Psoas muscle (tissue), 8 donors: Measurements from ENCODE around the gene IFNK. TPM values are rescaled to one million over a fixed set of nuclear protein-coding genes. Genes with fewer than 3 reads are reported as not detected.
A peak's percentile ranks its signal among the peaks of the same experiment; 100 is the strongest.

ENCODE experiments used
- ATAC-seq, 4 donors: fragments of 200-7000 bp; cut with Tn5 transposase; one replicate each; pipeline ENCODE4 v1.9.1; 2020; ENCODE audit warnings: moderate library complexity in 3 of 4, mild to moderate bottlenecking in 2 of 4
- DNase-seq, 2 donors: peaks; one replicate each; pipeline ENCODE4 v3.0.0-alpha.2; 2020
- H3K27ac ChIP-seq: fragments of 200-600 bp; one replicate; pipeline ENCODE4 v1.8.0; 2022
- H3K27me3 ChIP-seq, 3 donors: fragments of 200-600 bp in 1 of 3; one replicate each; pipeline versions ENCODE4 v1.6.1 to v1.8.0; 2013 to 2022; ENCODE audit warnings: low read length in 2 of 3, mild to moderate bottlenecking in 2 of 3, moderate library complexity in 1 of 3; ENCODE audit not compliant: insufficient read depth in 3 of 3
- H3K36me3 ChIP-seq, 2 donors: fragments of 200-600 bp in 1 of 2; one replicate each; pipeline versions ENCODE4 v1.6.1 to v1.8.0; 2013 to 2022; ENCODE audit warnings: low read depth in 1 of 2, mild to moderate bottlenecking in 1 of 2, moderate library complexity in 1 of 2; ENCODE audit not compliant: insufficient read depth in 1 of 2
- H3K4me1 ChIP-seq: fragments of 200-600 bp; one replicate; pipeline ENCODE4 v1.8.0; 2022
- H3K4me3 ChIP-seq: fragments of 200-600 bp; one replicate; pipeline ENCODE4 v1.8.0; 2022; ENCODE audit warnings: mild to moderate bottlenecking
- H3K9me3 ChIP-seq: fragments of 200-600 bp; one replicate; pipeline ENCODE4 v1.8.0; 2022
- WGBS, 3 donors: extraction: QIAGEN DNeasy Blood & Tissue Kit; methylation state at CpG; one replicate each; pipeline versions ENCODE4 v1.1.6 to v1.1.7; 2013; 5-methylcytosine and 5-hydroxymethylcytosine counted together
- intact Hi-C, 2 donors: fragments of 100-400 bp; cut with DNase I; formaldehyde crosslinking; loops; one replicate each; pipeline versions ENCODE4 v1.11.0 to v1.14.2; 2022
- polyA plus RNA-seq, 3 donors: library from polyadenylated mRNA; stranded (reverse); fragments of 200-250 nt; gene quantifications; one replicate each; pipeline ENCODE4 v1.2.3, GENCODE V29; 2013
- total RNA-seq, 4 donors: library from RNA; stranded (reverse); fragmentation: NEBNext Ultra II Directional in 2 of 4; extraction: Animal tissue kit (Norgen Biotek cat#: 25700) in 2 of 4; gene quantifications; one replicate each; pipeline versions ENCODE4 v1.2.1 to v1.2.4, GENCODE V29; 2021 to 2023
- TF ChIP-seq, protein P1 (sequence below): fragments of 200-600 bp; IDR thresholded peaks from one replicate; pipeline ENCODE4 v1.8.0; 2022; ENCODE audit warnings: antibody characterized with exemption
- donor health status: healthy with polysubstance abuse.
- donor health status: DM: no; HTN: no; CAD: no; lungs with moderate emphysema.
- donor health status: Bipolar disorder and iron deficiency.
- donor health status: healthy.
- donor health status: DM: yes; HTN: yes; CAD: no.
- donor health status: DM: no; HTN: no; CAD: no.
- donor health status: DM: no; HTN: no; CAD: no.
- donor health status: DM: yes; HTN: yes; CAD: no.

IFNK gene
- total and polyA plus RNA-seq, 7 donors: not detected

DNA sequence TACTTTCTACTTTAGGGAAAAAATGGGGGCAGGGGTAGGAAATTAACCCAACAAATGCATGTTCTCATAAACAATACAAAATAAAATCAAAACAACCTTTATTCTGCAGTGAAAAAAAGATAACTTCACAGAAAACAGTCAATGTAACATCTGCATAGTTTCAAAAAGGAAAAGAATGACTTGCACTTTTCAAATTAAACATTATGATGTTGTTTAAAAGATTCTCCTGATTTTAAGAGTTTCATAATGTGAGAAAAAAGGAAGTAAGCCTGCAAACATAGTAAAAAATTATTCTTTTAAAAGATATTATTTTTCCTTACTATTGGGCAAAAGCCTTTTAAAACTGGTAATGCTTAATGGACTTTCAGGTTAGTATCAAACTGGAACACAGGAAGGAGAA is 41.6 kb downstream of the IFNK start:
- TF ChIP-seq, protein P1, sequence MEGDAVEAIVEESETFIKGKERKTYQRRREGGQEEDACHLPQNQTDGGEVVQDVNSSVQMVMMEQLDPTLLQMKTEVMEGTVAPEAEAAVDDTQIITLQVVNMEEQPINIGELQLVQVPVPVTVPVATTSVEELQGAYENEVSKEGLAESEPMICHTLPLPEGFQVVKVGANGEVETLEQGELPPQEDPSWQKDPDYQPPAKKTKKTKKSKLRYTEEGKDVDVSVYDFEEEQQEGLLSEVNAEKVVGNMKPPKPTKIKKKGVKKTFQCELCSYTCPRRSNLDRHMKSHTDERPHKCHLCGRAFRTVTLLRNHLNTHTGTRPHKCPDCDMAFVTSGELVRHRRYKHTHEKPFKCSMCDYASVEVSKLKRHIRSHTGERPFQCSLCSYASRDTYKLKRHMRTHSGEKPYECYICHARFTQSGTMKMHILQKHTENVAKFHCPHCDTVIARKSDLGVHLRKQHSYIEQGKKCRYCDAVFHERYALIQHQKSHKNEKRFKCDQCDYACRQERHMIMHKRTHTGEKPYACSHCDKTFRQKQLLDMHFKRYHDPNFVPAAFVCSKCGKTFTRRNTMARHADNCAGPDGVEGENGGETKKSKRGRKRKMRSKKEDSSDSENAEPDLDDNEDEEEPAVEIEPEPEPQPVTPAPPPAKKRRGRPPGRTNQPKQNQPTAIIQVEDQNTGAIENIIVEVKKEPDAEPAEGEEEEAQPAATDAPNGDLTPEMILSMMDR: no peak
- H3K9me3 ChIP-seq: no peaks in the 10 kb centered on the region
- intact Hi-C loops: no loop called here
- H3K4me1 ChIP-seq: peaks cover 7% of the 10 kb centered on the region
- no peak overlapping the region for H3K4me3 ChIP-seq
- H3K36me3 ChIP-seq: peaks cover 0 to 50% of the 10 kb centered on the region in 2 donors
- no peak overlapping the region for H3K27ac ChIP-seq
- H3K27me3 ChIP-seq: no peaks in the 10 kb centered on the region
- ATAC-seq (no peak), DNase-seq (no peak)

DNA sequence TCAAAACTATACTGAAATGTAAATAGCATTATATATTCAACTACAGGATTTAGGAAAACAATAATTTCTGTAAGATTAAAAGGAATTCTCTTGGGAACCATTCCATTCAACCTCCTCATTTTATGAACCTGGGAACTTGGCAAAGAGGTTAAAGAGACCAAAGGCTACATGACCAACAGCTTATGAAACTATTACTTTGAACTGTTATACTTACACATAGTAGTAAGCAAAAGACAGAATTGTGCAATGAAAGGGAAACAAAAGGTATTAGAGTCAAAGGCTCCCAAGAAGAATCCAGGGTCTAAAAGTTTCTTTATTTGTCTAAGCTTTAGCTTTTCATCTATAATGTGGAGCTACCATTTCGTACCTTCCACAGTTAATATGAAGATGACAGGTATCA is 42.0 kb downstream of the IFNK start:
- peaks cover 7% of the 10 kb centered on the region for H3K4me1 ChIP-seq
- H3K4me3 ChIP-seq: no peak overlapping the region
- ATAC-seq (no peak), DNase-seq (no peak)
- 98 to 100% (median 100%) methylated on average over 1 of the region's 1 CpG for WGBS, 3 donors
- no peaks in the 10 kb centered on the region for H3K27me3 ChIP-seq
- intact Hi-C loops: no loop called here
- H3K27ac ChIP-seq: no peak overlapping the region
- peaks cover 2 to 46% of the 10 kb centered on the region in 2 donors for H3K36me3 ChIP-seq
- no peaks in the 10 kb centered on the region for H3K9me3 ChIP-seq
- TF ChIP-seq, protein P1: no peak

DNA sequence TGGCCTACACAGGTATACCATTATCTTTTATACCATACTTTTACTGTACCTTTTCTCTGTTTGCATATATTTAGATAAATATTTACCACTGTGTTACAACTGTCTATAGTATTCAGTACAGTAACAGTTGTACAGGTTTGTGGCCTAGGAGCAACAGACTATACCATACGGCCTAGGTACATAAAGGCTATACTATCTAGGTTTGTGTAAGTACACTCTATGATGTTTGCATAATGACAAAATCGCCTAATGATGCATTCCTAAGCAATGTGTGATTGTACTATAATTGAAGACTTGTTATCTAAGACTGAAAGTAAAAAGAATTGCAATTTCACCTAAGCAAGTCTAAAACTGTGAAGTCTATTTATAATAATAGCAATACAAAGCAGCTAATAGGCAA is 45.3 kb downstream of the IFNK start:
- H3K4me3 ChIP-seq: no peak overlapping the region
- H3K4me1 ChIP-seq: peaks cover 11% of the 10 kb centered on the region
- ATAC-seq (no peak), DNase-seq (no peak)
- TF ChIP-seq, protein P1: no peak
- 43 to 95% (median 63%) methylated on average over 2 of the region's 2 CpGs for WGBS, 3 donors
- H3K27me3 ChIP-seq: no peaks in the 10 kb centered on the region
- H3K27ac ChIP-seq: no peak overlapping the region
- peaks cover 2 to 26% of the 10 kb centered on the region in 2 donors for H3K36me3 ChIP-seq
- intact Hi-C loops: no loop called here
- H3K9me3 ChIP-seq: no peaks in the 10 kb centered on the region

DNA sequence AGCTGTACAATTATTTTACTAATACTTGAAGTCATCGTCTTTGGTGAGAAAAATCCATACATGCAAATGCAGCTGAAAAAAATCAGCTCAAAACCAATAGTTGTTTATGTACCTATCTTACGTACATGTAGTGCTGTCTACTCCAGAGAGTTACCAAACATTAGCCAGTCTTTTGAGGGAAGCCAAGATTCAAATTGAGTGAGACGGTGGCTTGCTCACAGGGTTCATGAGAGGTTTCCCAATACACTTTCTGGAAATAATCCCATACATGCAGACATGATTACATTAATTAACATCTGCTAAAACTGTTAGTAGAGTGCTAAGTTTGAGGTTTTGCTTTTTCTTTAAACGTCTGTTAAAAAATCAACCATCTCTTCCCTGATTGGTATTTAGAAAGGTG is 46.9 kb downstream of the IFNK start:
- intact Hi-C loops: loop anchor here in 1 of 2 donors (1.0 kb wide), 1 partner anchor 26 kb away; no protein-coding TSS in a partner anchor
- DNase-seq (no peak), ATAC-seq (no peak)
- H3K9me3 ChIP-seq: no peaks in the 10 kb centered on the region
- H3K36me3 ChIP-seq: peaks cover 2 to 10% of the 10 kb centered on the region in 2 donors
- no peaks in the 10 kb centered on the region for H3K27me3 ChIP-seq
- TF ChIP-seq, protein P1: no peak
- no peak overlapping the region for H3K4me3 ChIP-seq
- no peak overlapping the region for H3K27ac ChIP-seq
- peaks cover 11% of the 10 kb centered on the region for H3K4me1 ChIP-seq
- WGBS, 3 donors: 87 to 90% (median 89%) methylated on average over 4 of the region's 4 CpGs

DNA sequence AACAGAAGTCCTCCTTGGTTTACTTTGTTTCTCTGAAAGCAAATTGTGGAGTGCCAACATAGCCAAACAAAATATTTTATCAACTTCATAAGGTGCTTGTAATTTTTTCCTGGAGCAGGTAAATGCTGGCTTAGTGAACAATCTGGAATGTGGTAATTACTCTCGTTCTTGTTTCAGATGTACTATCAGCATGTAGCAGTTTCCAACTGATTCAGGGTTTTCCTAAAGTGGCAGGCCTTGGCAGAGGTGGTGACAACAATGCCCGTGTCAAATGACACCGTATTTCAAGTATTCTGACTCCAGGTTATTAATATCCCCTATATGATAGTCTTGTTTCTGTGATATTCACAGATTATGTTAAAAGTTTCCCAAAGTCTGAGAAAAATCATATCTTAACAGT is 48.0 kb downstream of the IFNK start:
- no peak for ATAC-seq
- peak overlapping the region; percentile 88 for H3K4me3 ChIP-seq
- H3K27me3 ChIP-seq: no peaks in the 10 kb centered on the region
- peak overlapping the region; percentile 97 for H3K27ac ChIP-seq
- peaks cover 11% of the 10 kb centered on the region for H3K4me1 ChIP-seq
- peaks cover 0 to 2% of the 10 kb centered on the region in 2 donors for H3K36me3 ChIP-seq
- intact Hi-C loops: no loop called here
- H3K9me3 ChIP-seq: no peaks in the 10 kb centered on the region
- TF ChIP-seq, protein P1: no peak
- DNase-seq: no peak
- 19 to 36% (median 26%) methylated on average over 3 of the region's 3 CpGs for WGBS, 3 donors
